DMS79 (cell line): ENCODE measurements around the gene S100A1.
"Not testable (repeated sequence)": the region's sequence is repeated elsewhere in the genome, so short reads cannot be mapped to it uniquely, and the experiment has no call there.

Experiments used
- DNase-seq: peaks from one replicate; lab custom pipeline; 2025; lab: John Stamatoyannopoulos, UW

Gene S100A1

DNA sequence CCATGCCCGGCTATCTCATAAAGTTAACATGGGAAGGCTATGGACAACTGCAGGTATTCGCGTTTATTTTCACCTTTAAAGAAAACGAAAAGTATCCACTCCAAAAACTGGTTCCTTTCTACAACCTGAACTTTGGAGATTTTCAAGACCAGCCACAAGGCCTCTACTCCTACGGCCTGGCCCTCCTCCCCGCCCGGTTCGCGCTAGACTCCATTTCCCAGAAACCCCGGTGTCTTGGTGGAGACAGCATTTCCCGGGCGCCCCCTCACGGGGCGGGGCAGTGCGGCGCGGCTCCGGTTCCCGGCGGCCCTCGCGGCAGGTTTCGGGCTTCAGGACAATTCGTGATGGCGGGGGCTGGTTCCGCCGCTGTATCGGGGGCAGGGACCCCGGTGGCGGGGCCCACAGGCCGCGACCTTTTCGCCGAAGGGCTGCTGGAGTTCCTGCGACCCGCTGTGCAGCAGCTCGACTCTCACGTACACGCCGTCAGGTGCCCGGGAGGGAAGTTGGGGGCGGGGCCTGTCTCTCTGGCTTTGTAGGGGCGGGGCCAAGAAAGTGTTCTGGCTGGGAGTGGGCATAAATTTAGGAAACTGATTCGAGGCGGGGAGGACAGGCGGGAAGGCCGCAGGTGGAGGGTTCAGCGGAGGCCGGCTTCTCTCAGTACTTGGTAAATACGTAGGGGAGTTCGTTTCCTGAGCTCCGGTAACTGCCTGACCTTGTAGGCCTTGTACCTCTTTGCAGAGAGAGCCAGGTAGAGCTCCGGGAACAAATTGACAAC is 30.4 kb downstream of the S100A1 start, which contains the start of gene SNAPIN:
Gene SNAPIN, plus strand, starts transcription at position 304 of the 775 bp plus-strand sequence. Its CDS starts 41 bp downstream, at position 345.
- DNase-seq: peak; percentile 71

- DNase-seq: no peak
These were observed 30.9 kb downstream of the S100A1 start for GRCh38 chr1:153659175-153659534.

GRCh38 chr1:153659656-153660055 is 31.4 kb downstream of the S100A1 start:
- DNase-seq: no peak

DNA sequence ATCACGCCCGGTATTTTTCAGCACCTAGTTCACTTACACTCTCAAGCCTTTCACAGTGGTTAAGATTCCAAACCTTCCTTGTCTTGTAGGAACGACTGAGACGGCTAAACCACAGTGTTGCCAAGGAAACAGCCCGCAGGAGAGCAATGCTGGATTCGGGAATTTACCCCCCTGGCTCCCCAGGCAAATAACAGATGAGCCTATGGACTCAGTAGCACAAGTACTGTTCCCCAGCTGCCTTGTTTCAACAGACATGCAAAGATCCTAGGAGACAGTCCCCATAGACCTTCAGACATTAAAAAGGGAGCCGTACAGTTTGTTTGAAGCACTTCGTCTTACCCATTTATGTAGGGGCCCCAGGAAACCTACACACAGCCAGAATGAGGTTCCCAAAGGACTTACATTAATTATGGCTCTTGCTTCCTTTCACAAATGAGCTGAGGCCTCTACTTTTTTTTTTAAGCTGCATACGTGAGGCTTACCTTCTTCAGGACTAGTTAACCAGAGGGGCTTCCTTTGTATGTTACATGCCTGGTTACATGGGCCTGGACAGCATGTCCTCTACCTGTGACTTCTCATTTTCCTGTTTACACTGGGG is 33.0 kb downstream of the S100A1 start:
- no peak for DNase-seq

GRCh38 chr1:153662269-153662668 is 34.0 kb downstream of the S100A1 start:
- DNase-seq: no peak

GRCh38 chr1:153663211-153663610 is 35.0 kb downstream of the S100A1 start:
- DNase-seq: no peak

GRCh38 chr1:153667439-153667838 is 39.2 kb downstream of the S100A1 start:
- no peak for DNase-seq

DNA sequence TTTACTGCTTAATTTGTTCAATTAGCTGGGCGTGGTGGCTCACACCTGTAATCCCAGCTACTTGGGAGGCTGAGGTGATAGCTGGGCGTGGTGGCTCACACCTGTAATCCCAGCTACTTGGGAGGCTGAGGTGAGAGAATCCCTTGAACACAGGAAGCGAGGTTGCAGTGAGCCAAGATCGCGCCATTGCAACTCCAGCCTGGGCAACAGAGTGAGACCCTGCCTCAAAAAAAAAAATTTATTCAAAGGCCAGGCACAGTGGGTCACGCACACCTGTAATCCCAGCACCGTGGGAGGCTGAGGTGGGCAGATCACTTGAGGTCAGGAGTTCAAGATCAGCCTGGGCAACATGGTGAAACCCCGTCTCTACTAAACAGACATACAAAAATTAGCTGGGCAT is 40.4 kb downstream of the S100A1 start:
- not testable (repeated sequence) for DNase-seq

DNA sequence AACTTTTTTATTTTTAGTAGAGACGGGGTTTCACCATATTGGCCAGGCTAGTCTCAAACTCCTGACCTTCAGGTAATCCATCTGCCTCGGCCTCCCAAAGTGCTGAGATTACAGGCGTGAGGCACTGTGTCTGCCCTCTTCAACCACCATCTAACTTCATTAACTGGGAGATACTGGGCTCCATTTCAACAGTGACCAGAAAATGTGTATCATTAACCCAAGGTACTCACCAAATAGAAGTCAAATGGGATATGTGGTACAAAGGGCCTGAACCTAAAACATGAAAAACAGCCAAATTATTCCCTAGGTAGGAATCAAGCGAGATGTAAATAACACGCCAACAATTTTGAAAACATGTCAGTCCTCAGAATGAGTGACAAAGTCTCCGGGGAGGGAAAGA is 41.4 kb downstream of the S100A1 start:
- DNase-seq: no peak

- DNase-seq: no peak
These were observed 42.1 kb downstream of the S100A1 start for GRCh38 chr1:153670257-153670858.

- DNase-seq: peak; percentile 99
These were observed 42.8 kb downstream of the S100A1 start, which contains the start of gene ILF2 for GRCh38 chr1:153670859-153671627. ILF2 (minus strand) TSS chr1:153670993; CDS start chr1:153670922, 71 bp downstream.

- DNase-seq: not testable (repeated sequence)
These were observed 43.6 kb downstream of the S100A1 start for GRCh38 chr1:153671628-153672353.

DNA sequence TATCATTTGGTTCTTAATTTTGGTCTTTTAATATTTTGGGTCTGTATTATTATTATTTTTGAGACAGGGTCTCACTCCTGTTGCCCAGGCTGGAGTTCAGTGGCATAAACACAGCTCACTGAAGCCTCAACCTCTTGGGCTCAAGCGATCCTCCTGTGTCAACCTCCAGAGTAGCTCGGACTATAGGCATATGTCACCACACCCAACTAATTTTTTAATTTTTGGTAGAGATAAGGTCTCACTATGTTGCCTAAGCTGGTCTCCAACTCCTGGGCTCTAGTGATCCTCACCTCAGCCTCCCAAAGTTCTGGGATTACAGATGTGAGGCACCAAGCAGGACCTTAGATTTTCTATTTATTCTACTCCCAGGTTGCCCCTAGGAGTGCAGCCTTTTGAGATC is 45.3 kb downstream of the S100A1 start:
- no peak for DNase-seq

- no peak for DNase-seq
These were observed 49.7 kb downstream of the S100A1 start for GRCh38 chr1:153677718-153678518.

DNA sequence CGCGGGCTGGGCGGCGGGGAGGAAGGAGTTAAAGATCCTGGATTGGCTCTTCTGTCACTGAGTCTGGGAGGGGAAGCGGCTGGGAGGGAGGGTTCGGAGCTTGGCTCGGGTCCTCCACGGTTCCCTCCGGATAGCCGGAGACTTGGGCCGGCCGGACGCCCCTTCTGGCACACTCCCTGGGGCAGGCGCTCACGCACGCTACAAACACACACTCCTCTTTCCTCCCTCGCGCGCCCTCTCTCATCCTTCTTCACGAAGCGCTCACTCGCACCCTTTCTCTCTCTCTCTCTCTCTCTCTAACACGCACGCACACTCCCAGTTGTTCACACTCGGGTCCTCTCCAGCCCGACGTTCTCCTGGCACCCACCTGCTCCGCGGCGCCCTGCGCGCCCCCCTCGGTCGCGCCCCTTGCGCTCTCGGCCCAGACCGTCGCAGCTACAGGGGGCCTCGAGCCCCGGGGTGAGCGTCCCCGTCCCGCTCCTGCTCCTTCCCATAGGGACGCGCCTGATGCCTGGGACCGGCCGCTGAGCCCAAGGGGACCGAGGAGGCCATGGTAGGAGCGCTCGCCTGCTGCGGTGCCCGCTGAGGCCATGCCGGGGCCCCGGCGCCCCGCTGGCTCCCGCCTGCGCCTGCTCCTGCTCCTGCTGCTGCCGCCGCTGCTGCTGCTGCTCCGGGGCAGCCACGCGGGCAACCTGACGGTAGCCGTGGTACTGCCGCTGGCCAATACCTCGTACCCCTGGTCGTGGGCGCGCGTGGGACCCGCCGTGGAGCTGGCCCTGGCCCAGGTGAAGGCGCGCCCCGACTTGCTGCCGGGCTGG is 50.5 kb downstream of the S100A1 start, which contains the start of gene NPR1:
Gene NPR1, plus strand, starts transcription at position 170 of the 818 bp plus-strand sequence. Its CDS starts 421 bp downstream, at position 591.
- DNase-seq: no peak

GRCh38 chr1:153679337-153680119 is 51.3 kb downstream of the S100A1 start:
- no peak for DNase-seq

DNA sequence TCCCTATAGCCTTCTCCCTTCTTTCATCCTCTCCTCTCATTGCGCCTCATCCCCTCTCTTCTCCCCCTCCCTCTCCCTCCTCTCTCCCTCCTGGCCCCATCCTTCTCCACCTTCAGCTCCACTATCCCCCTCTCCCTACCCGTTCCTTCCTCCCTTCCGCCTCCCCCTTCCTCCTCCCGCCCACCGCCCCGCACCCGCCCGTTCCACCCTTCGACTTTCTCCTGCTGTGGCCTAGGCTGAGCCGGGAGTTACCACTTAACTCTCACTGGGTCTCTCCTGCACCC is 51.8 kb downstream of the S100A1 start:
- no peak for DNase-seq
